Measurements from ENCODE around the gene UBE2D2. TPM values are rescaled to one million over a fixed set of nuclear protein-coding genes. Genes with fewer than 3 reads are reported as not detected.
A peak's percentile ranks its signal among the peaks of the same experiment; 100 is the strongest.

Gene UBE2D2
- total RNA-seq, 1 experiment from 2014 or later: 193 TPM

DNA sequence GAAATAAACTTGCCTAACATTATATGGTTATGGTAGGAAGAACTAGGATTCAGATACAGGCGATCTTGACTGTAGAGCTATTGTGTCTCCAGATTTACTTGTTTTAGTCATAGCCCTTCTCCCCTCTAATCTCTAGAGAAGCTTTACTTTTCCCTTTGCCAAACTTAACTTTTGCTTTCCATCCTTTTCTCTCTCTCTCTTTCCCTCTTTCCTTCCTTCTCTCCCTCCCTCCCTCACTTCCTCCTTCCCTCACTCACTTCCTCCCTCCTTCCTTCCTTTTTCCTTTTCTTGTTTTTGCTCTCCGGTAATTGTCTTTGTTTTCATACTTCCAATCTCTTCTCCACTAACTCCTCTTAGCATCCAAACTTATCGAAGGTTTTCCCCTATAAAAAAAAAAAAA, 10.4 kb downstream of the UBE2D2 start:
- Mint-ChIP-seq H3K27ac (ENCODE audit: unreplicated experiment) (peak overlapping the region; percentile 31), H3K4me1 (ENCODE audit: low read depth, unreplicated experiment) (peaks cover 14% of the 10 kb centered on the region), H3K4me3 (ENCODE audit: unreplicated experiment) (no peak overlapping the region), H3K36me3 (ENCODE audit: insufficient read depth, unreplicated experiment) (peaks cover 58% of the 10 kb centered on the region), H3K27me3 (ENCODE audit: insufficient read depth, unreplicated experiment) (no peaks in the 10 kb centered on the region), H3K9me3 (ENCODE audit: unreplicated experiment) (no peaks in the 10 kb centered on the region)
- Histone ChIP-seq H3K27me3 (replicated peaks; ENCODE audit: control insufficient read depth, insufficient read depth, low read length) (no peaks in the 10 kb centered on the region), H3K9me3 (no peaks in the 10 kb centered on the region), H3K4me1 (0 out of 2 replicates have a peak, but pooled peaks cover 3% of the 10 kb centered on the region), H3K4me3 (ENCODE audit: low read depth, low read length) (no peak overlapping the region), H3K36me3 (ENCODE audit: control insufficient read depth, insufficient read depth, low read length) (peaks cover 2% of the 10 kb centered on the region; the same call in 1 of the 2 replicates)
- POLR2A ChIA-PET: interaction anchor here (0.7 kb wide), 1 partner anchor 152 kb away, joined by 3 read pairs; no protein-coding TSS in a partner anchor
- no peak for DNase-seq
- no TSS peak for BruUV-seq (replicated peaks)
- CTCF ChIA-PET: no interaction called here
- intact Hi-C loops (cut with micrococcal nuclease; ENCODE audit: unreplicated experiment): no loop called here
- TF ChIP-seq, protein P1, sequence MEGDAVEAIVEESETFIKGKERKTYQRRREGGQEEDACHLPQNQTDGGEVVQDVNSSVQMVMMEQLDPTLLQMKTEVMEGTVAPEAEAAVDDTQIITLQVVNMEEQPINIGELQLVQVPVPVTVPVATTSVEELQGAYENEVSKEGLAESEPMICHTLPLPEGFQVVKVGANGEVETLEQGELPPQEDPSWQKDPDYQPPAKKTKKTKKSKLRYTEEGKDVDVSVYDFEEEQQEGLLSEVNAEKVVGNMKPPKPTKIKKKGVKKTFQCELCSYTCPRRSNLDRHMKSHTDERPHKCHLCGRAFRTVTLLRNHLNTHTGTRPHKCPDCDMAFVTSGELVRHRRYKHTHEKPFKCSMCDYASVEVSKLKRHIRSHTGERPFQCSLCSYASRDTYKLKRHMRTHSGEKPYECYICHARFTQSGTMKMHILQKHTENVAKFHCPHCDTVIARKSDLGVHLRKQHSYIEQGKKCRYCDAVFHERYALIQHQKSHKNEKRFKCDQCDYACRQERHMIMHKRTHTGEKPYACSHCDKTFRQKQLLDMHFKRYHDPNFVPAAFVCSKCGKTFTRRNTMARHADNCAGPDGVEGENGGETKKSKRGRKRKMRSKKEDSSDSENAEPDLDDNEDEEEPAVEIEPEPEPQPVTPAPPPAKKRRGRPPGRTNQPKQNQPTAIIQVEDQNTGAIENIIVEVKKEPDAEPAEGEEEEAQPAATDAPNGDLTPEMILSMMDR (IDR thresholded peaks at IDR 0.05; ENCODE audit: insufficient read depth in 1 of 2, low read depth in 1 of 2, low read length in 1 of 2, severe bottlenecking in 1 of 2, unreplicated experiment in 1 of 2): no peak

DNA sequence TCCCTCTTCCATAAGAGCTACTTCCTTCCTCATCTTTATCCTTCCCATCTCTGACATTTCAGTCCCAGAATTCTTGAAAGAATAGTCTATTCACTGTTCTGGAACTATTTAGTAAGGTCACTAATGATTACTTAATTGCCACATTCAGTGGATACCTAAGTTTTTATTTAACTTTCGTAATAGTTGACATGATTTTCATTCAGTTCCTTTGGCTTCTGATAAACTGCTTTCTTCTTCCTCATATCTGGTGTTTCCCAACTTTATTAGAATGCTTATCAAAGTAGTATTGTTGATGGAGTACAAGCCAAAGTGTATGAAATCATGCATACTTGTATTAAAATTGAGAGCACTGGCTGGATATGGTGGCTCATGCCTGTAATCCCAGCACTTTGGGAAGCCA, 10.8 kb downstream of the UBE2D2 start:
- H3K4me3 Mint-ChIP-seq (ENCODE audit: unreplicated experiment): no peak overlapping the region
- H3K36me3 Mint-ChIP-seq (ENCODE audit: insufficient read depth, unreplicated experiment): peaks cover 54% of the 10 kb centered on the region
- POLR2A ChIA-PET: interaction anchor here (0.7 kb wide), 1 partner anchor 152 kb away, joined by 3 read pairs; no protein-coding TSS in a partner anchor
- H3K4me1 Mint-ChIP-seq (ENCODE audit: low read depth, unreplicated experiment): peaks cover 14% of the 10 kb centered on the region
- intact Hi-C loops (cut with micrococcal nuclease; ENCODE audit: unreplicated experiment): no loop called here
- peak overlapping the region; percentile 31 for H3K27ac Mint-ChIP-seq (ENCODE audit: unreplicated experiment)
- CTCF ChIA-PET: no interaction called here
- H3K4me1 ChIP-seq: 0 out of 2 replicates have a peak, but pooled peaks cover 3% of the 10 kb centered on the region
- no peaks in the 10 kb centered on the region for H3K9me3 ChIP-seq
- DNase-seq: no peak
- H3K27me3 ChIP-seq (replicated peaks; ENCODE audit: control insufficient read depth, insufficient read depth, low read length): no peaks in the 10 kb centered on the region
- H3K27me3 Mint-ChIP-seq (ENCODE audit: insufficient read depth, unreplicated experiment): no peaks in the 10 kb centered on the region
- peaks cover 2% of the 10 kb centered on the region; the same call in 1 of the 2 replicates for H3K36me3 ChIP-seq (ENCODE audit: control insufficient read depth, insufficient read depth, low read length)
- TF ChIP-seq, protein P1 (IDR thresholded peaks at IDR 0.05; ENCODE audit: insufficient read depth in 1 of 2, low read depth in 1 of 2, low read length in 1 of 2, severe bottlenecking in 1 of 2, unreplicated experiment in 1 of 2): no peak
- H3K4me3 ChIP-seq (ENCODE audit: low read depth, low read length): no peak overlapping the region
- TSS peak; percentile 17 for BruUV-seq (replicated peaks)
- no peaks in the 10 kb centered on the region for H3K9me3 Mint-ChIP-seq (ENCODE audit: unreplicated experiment)

DNA sequence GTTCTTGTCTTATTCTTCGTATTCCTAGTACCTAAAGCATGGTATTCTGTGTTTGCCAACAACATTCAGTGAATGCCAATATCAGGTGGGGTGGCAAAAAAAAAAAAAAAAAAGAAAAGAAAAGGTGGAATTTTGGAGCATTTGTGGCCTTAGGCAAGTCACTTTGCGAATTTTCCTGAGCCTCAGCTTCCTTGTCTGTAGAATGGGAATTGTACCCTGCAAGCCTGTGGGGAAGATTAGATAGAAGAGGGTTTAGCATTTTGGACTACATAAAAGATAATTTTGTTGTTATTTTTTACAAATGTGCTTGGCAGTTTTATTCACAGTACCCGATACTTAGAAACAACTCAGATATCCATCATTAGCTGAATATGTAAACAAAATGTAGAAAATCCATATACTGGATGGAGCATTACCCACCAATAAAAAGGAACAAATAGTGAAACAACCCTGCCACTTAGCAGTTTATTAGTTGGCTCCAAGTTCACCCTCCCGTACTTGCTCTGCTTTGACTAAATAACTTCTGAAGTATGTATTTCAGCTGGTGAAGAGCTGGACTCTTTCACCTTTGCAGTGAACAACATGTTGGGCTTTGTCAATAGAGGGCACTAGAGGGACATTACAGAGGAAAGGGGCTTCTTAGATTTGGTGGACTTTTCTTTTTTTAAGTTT, 13.6 kb downstream of the UBE2D2 start:
- no peaks in the 10 kb centered on the region for H3K9me3 ChIP-seq
- TF ChIP-seq, protein P1 (IDR thresholded peaks at IDR 0.05; ENCODE audit: insufficient read depth in 1 of 2, low read depth in 1 of 2, low read length in 1 of 2, severe bottlenecking in 1 of 2, unreplicated experiment in 1 of 2): peak; percentile 27 to 77
- POLR2A ChIA-PET: interaction anchor here (0.5 to 1.2 kb wide), 2 partner anchors 12 to 14 kb away, joined by 3 read pairs; no protein-coding TSS in a partner anchor
- 0 out of 2 replicates have a peak, but pooled peaks cover 3% of the 10 kb centered on the region for H3K4me1 ChIP-seq
- Mint-ChIP-seq H3K4me3 (ENCODE audit: unreplicated experiment) (no peak overlapping the region), H3K27ac (ENCODE audit: unreplicated experiment) (no peak overlapping the region), H3K27me3 (ENCODE audit: insufficient read depth, unreplicated experiment) (no peaks in the 10 kb centered on the region), H3K9me3 (ENCODE audit: unreplicated experiment) (no peaks in the 10 kb centered on the region), H3K36me3 (ENCODE audit: insufficient read depth, unreplicated experiment) (peaks cover 36% of the 10 kb centered on the region), H3K4me1 (ENCODE audit: low read depth, unreplicated experiment) (peaks cover 14% of the 10 kb centered on the region)
- H3K27me3 ChIP-seq (replicated peaks; ENCODE audit: control insufficient read depth, insufficient read depth, low read length): no peaks in the 10 kb centered on the region
- H3K36me3 ChIP-seq (ENCODE audit: control insufficient read depth, insufficient read depth, low read length): peaks cover 2% of the 10 kb centered on the region; the same call in 1 of the 2 replicates
- intact Hi-C loops (cut with micrococcal nuclease; ENCODE audit: unreplicated experiment): no loop called here
- BruUV-seq (replicated peaks): TSS peak; percentile 7
- CTCF ChIA-PET: interaction anchor here (0.6 to 1.5 kb wide), 6 partner anchors 9 to 152 kb away, joined by 3 to 13 read pairs (median 4); partner anchors contain the start of genes DNAJC18 and UBE2D2
- DNase-seq: peak in 1 of 2 experiments; percentile 46
- H3K4me3 ChIP-seq (ENCODE audit: low read depth, low read length): no peak overlapping the region
